GM21423 (cell line): ENCODE results near the gene BATF.

Experiments used
- ATAC-seq: cut with Tn5 transposase; IDR thresholded peaks from one replicate; pipeline ENCODE4 v1.9.1; 2021; ENCODE audit warnings: mild to moderate bottlenecking, moderate library complexity; ENCODE audit not compliant: unreplicated experiment

BATF gene

GRCh38 chr14:75591987-75592575, 69.8 kb downstream of the BATF start:
- no peak for ATAC-seq

GRCh38 chr14:75595226-75595625, 73.0 kb downstream of the BATF start:
- no peak for ATAC-seq
